ENCODE results near the gene UIMC1. TPM values are rescaled to one million over a fixed set of nuclear protein-coding genes. Genes with fewer than 3 reads are reported as not detected.

Gene UIMC1
- total RNA-seq, 1 experiment from 2014 or later: 53.0 TPM

GRCh38 chr5:176987583-176987982 is 19.0 kb downstream of the UIMC1 start:
- no peaks in the 10 kb centered on the region for H3K4me1 ChIP-seq (ENCODE audit: insufficient read depth, low read length)
- no peak overlapping the region for H2BK20ac ChIP-seq (ENCODE audit: low read depth, low read length, poor library complexity, severe bottlenecking)
- no peak overlapping the region for H4K5ac ChIP-seq (ENCODE audit: insufficient read length, low read depth, low read length)
- H3T11ph ChIP-seq (ENCODE audit: low read length): no peak overlapping the region
- peaks cover 5% of the 10 kb centered on the region for H3K9me3 ChIP-seq (ENCODE audit: control insufficient read depth, low read depth, low read length)
- no peaks in the 10 kb centered on the region for H3K27me3 Mint-ChIP-seq (ENCODE audit: low read depth)
- H3K36me3 Mint-ChIP-seq (ENCODE audit: insufficient read depth in 1 of 3, low read depth in 3 of 3): peaks cover 24 to 49% (median 42%) of the 10 kb centered on the region in 3 experiments
- WGBS (ENCODE audit: extremely low coverage, insufficient read length, low lambda C conversion rate): no CpG with 5 or more reads among the region's 3 CpGs
- H3K27ac Mint-ChIP-seq: no peak overlapping the region
- no peak for DNase-seq
- H3K23me2 ChIP-seq (ENCODE audit: insufficient read length, low read depth, low read length, poor library complexity, severe bottlenecking): no peaks in the 10 kb centered on the region
- no peak overlapping the region for H3K23ac ChIP-seq (ENCODE audit: insufficient read length, low read depth, low read length)
- H2BK15ac ChIP-seq (ENCODE audit: low read depth, low read length): no peak overlapping the region
- no peaks in the 10 kb centered on the region for H3K27me3 ChIP-seq (ENCODE audit: insufficient read depth, low read length)
- H2BK120ac ChIP-seq (ENCODE audit: low read depth, low read length, poor library complexity, severe bottlenecking): no peak overlapping the region
- no peak overlapping the region for H2AK5ac ChIP-seq (ENCODE audit: insufficient read length, low read length)
- no peak overlapping the region for H4K8ac ChIP-seq (replicated peaks; ENCODE audit: insufficient read length, low read depth, low read length)
- H3K56ac ChIP-seq (ENCODE audit: insufficient read length, low read depth, low read length): no peak overlapping the region
- H2BK12ac ChIP-seq (ENCODE audit: insufficient read length, low read depth, low read length): no peak overlapping the region
- no peak overlapping the region for H3K27ac ChIP-seq (ENCODE audit: insufficient read length, low read depth, low read length)
- H3K4me3 Mint-ChIP-seq: no peak overlapping the region
- H2AFZ ChIP-seq (ENCODE audit: low read length): no peak overlapping the region
- H3K79me2 ChIP-seq (ENCODE audit: insufficient read depth, low read length): peaks cover 17% of the 10 kb centered on the region; the same call in 1 of the 2 replicates
- H3K9me3 Mint-ChIP-seq: peaks cover 29 to 32% of the 10 kb centered on the region in 2 experiments
- H4K91ac ChIP-seq (ENCODE audit: insufficient read length, low read depth, low read length): no peak overlapping the region
- no peaks in the 10 kb centered on the region for H4K20me1 ChIP-seq (ENCODE audit: control insufficient read depth, insufficient read depth, insufficient read length)
- no peak overlapping the region for H2BK5ac ChIP-seq (ENCODE audit: insufficient read length, low read length)
- no peak overlapping the region for H3K14ac ChIP-seq (ENCODE audit: insufficient read depth, low read length)
- H3K9ac ChIP-seq (ENCODE audit: extremely low read depth, insufficient read length, low read length): no peak overlapping the region
- no peak overlapping the region for H3K4me2 ChIP-seq (ENCODE audit: insufficient read depth, insufficient read length, low read length)
- peaks cover 12% of the 10 kb centered on the region for H3K79me1 ChIP-seq (ENCODE audit: insufficient read depth, low read depth, low read length, poor library complexity, severe bottlenecking)
- TF ChIP-seq, protein P1, sequence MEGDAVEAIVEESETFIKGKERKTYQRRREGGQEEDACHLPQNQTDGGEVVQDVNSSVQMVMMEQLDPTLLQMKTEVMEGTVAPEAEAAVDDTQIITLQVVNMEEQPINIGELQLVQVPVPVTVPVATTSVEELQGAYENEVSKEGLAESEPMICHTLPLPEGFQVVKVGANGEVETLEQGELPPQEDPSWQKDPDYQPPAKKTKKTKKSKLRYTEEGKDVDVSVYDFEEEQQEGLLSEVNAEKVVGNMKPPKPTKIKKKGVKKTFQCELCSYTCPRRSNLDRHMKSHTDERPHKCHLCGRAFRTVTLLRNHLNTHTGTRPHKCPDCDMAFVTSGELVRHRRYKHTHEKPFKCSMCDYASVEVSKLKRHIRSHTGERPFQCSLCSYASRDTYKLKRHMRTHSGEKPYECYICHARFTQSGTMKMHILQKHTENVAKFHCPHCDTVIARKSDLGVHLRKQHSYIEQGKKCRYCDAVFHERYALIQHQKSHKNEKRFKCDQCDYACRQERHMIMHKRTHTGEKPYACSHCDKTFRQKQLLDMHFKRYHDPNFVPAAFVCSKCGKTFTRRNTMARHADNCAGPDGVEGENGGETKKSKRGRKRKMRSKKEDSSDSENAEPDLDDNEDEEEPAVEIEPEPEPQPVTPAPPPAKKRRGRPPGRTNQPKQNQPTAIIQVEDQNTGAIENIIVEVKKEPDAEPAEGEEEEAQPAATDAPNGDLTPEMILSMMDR (conservative IDR thresholded peaks at IDR 0.05): no peak
- H3K4ac ChIP-seq (ENCODE audit: low read depth, low read length): no peak overlapping the region
- no peak overlapping the region for H3K18ac ChIP-seq (ENCODE audit: insufficient read length, low read depth, low read length)
- H3K4me1 Mint-ChIP-seq: no peaks in the 10 kb centered on the region

All from H9 (cell line).